LNCAP (cell line): ENCODE data around the gene CLCA2.

Experiments used
- TF ChIP-seq, protein P1 (sequence below): fragments of 450-650 bp; IDR thresholded peaks from 2 replicates; pipeline ENCODE4 v1.5.1; 2017; ENCODE audit warnings: mild to moderate bottlenecking

Gene CLCA2, protein sequence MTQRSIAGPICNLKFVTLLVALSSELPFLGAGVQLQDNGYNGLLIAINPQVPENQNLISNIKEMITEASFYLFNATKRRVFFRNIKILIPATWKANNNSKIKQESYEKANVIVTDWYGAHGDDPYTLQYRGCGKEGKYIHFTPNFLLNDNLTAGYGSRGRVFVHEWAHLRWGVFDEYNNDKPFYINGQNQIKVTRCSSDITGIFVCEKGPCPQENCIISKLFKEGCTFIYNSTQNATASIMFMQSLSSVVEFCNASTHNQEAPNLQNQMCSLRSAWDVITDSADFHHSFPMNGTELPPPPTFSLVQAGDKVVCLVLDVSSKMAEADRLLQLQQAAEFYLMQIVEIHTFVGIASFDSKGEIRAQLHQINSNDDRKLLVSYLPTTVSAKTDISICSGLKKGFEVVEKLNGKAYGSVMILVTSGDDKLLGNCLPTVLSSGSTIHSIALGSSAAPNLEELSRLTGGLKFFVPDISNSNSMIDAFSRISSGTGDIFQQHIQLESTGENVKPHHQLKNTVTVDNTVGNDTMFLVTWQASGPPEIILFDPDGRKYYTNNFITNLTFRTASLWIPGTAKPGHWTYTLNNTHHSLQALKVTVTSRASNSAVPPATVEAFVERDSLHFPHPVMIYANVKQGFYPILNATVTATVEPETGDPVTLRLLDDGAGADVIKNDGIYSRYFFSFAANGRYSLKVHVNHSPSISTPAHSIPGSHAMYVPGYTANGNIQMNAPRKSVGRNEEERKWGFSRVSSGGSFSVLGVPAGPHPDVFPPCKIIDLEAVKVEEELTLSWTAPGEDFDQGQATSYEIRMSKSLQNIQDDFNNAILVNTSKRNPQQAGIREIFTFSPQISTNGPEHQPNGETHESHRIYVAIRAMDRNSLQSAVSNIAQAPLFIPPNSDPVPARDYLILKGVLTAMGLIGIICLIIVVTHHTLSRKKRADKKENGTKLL

DNA sequence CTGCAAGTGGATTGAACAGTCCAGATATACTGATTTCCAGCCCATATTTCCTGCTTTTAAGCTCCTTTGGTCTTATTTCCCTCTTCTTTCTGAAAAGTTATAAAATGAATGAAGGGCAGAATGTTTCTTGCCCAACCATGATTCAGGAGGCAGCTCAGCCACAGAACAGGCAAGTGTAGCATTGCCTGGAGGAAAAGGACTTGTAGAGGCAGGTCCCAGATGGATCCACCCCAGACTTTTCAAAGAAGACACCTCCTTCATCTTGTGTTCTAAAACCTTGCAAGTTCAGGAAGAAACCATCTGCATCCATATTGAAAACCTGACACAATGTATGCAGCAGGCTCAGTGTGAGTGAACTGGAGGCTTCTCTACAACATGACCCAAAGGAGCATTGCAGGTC lies at the start of gene CLCA2:
CLCA2 (plus strand) TSS at position 299 of the 400 bp plus-strand sequence; CDS start at position 376, 77 bp downstream.
- TF ChIP-seq, protein P1, sequence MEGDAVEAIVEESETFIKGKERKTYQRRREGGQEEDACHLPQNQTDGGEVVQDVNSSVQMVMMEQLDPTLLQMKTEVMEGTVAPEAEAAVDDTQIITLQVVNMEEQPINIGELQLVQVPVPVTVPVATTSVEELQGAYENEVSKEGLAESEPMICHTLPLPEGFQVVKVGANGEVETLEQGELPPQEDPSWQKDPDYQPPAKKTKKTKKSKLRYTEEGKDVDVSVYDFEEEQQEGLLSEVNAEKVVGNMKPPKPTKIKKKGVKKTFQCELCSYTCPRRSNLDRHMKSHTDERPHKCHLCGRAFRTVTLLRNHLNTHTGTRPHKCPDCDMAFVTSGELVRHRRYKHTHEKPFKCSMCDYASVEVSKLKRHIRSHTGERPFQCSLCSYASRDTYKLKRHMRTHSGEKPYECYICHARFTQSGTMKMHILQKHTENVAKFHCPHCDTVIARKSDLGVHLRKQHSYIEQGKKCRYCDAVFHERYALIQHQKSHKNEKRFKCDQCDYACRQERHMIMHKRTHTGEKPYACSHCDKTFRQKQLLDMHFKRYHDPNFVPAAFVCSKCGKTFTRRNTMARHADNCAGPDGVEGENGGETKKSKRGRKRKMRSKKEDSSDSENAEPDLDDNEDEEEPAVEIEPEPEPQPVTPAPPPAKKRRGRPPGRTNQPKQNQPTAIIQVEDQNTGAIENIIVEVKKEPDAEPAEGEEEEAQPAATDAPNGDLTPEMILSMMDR, result no peak

DNA sequence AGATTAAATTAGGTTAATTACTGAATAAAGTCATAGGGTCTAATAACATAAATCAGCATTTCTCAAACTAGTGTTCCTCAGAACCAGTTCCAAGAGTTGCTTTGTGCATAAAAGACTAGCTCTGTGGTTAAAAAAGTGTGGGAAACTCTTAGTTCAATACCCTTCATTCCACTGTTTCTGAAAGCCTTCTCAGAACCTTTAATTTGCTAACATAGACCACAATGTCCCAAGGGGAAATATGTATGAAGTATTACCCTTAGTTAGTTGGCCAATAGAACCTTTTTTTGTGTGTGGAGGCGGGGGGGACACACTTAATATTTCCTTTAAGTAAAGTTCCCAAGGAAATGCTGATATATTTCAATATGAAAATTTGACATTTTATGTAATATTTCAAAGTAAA lies 48.3 kb upstream of the CLCA2 start:
- TF ChIP-seq, protein P1, result no peak

DNA sequence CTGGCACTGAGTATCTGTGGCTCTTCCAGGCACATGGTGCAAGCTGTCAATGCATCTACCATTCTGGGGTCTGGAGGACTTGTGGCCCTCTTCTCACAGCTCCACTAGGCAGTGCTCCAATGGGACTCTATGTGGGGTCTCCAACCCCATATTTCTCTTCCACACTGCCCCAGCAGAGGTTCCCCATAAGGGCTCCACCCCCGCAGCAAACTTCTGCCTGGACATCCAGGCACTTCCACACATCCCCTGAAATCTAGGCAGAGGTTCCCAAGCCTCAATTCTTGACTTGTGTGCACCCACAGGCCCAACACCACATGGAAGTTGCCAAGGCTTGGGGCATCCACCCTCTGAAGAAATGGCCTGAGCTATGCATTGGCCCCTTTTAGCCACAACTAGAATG lies 46.6 kb upstream of the CLCA2 start:
- TF ChIP-seq, protein P1, result no peak

DNA sequence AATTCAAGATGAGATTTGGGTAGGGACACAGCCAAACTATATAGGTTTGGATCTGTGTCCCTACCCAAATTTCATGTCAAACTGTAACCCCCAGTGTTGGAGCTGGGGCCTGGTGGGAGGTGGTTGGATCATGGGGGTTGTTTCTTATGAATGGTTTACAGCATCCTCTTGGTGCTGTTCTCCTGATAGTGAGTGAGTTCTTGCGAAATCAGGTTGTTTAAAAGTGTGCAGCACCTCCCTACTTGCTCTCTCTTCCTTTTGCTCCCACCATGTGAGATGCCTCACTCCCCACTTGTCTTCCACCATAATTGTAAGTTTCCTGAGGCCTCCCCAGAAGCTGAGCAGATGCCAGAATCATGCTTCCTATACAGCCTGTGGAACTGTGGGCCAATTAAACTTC lies 45.2 kb upstream of the CLCA2 start:
- TF ChIP-seq, protein P1, result no peak

DNA sequence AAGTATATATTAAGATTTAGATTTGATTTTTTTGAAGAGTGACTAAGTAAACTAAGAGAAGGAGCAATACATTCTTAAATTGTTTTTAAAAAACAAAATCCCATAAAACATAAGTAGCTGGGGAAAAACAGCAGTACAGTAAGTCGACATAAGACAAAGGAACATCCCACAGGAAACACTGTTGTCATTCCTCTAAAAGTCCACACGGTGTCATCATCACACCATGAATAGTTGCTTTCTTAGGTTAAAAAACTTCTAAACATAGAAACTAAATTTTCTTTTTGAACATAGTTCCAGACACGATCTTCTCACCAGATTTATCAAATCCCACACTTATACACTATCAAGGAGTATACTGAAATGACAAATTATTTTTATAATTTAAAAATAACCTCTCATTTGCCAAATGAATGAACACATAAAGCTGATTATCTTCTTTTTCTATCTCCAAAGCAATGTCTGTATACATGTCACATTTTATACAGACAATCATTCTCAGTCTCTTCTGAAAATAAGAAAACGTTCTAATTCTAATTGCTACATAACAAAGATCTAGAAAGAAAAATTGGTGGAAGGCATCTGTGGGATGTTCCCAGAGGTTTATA lies 43.6 kb upstream of the CLCA2 start:
- TF ChIP-seq, protein P1, result peak; percentile 80

DNA sequence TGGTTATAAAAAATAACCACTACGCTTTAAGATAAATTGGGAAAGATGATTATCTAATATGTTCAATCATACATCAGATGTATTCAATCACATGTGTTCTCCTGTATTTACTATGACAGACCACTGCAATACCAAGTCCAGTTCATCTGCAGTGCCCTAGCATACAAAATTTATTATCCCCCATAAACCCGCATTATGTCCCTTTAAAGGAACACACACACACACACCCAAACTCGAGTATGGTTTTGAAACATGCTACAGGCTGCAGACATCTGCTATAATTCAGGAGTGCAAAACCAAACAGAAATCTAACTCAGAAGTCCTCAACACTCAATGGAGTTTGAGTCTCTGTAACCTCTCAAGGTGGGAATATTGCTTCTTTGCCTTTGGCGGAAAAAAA lies 42.7 kb upstream of the CLCA2 start:
- TF ChIP-seq, protein P1, result no peak

DNA sequence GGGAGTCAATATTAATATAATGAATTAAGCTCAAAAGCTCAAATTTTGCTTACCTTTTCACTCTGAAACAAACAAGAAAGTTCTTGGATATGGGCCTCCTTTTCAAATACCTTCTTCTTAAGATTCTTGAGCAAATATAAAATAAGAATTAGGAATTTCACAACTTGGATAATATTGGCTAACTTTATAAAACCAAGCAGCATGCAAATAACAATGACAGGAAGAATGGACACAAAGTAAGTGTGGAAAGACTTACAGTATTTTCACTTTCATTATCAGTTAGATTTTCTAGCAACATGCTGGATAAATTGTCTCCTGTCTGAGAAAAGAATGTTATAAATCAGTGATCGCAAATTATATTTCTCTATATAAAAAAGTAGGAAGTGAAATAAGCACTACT lies 41.1 kb upstream of the CLCA2 start:
- TF ChIP-seq, protein P1, result no peak
